KMS-11 (cell line): ENCODE results near the gene SUGP2.

Experiments used
- H2AFZ ChIP-seq: fragments of 200-600 bp; sonication (generic); 2 replicates; pipeline ENCODE4 v1.6.1; 2016; ENCODE audit warnings: antibody characterized with exemption, mixed run types, low read depth
- H3K27ac ChIP-seq: fragments of 200-600 bp; sonication (generic); 2 replicates; pipeline ENCODE4 v1.6.1; 2016; ENCODE audit warnings: mild to moderate bottlenecking, mixed run types
- H3K27me3 ChIP-seq: fragments of 200-600 bp; sonication (generic); 2 replicates; pipeline ENCODE4 v1.6.1; 2017; ENCODE audit warnings: mild to moderate bottlenecking, low read depth, mixed run types, moderate library complexity; ENCODE audit not compliant: insufficient read depth
- H3K36me3 ChIP-seq: fragments of 200-600 bp; sonication (generic); 2 replicates; pipeline ENCODE4 v1.6.1; 2017; ENCODE audit warnings: mild to moderate bottlenecking, mixed run types; ENCODE audit not compliant: insufficient read depth
- H3K4me1 ChIP-seq: fragments of 200-600 bp; sonication (generic); 2 replicates; pipeline ENCODE4 v1.6.1; 2016; ENCODE audit warnings: mild to moderate bottlenecking, low read depth, mixed run types; ENCODE audit not compliant: poor library complexity, severe bottlenecking
- H3K4me2 ChIP-seq: fragments of 200-600 bp; sonication (generic); 2 replicates; pipeline ENCODE4 v1.7.0; 2016; ENCODE audit warnings: mild to moderate bottlenecking, mixed run types
- H3K4me3 ChIP-seq: fragments of 200-600 bp; sonication (generic); IDR thresholded peaks from 2 replicates; pipeline ENCODE4 v1.6.1; 2017; ENCODE audit warnings: low read depth, low read length, mixed read lengths; ENCODE audit not compliant: insufficient read depth
- H3K79me2 ChIP-seq: fragments of 200-600 bp; sonication (generic); 2 replicates; pipeline ENCODE4 v1.6.1; 2016; ENCODE audit warnings: low read depth, mixed run types; ENCODE audit not compliant: insufficient read depth
- H3K9ac ChIP-seq: fragments of 200-600 bp; sonication (generic); 2 replicates; pipeline ENCODE4 v1.6.1; 2016; ENCODE audit warnings: mild to moderate bottlenecking, mixed run types
- H4K20me1 ChIP-seq: fragments of 200-600 bp; sonication (generic); 2 replicates; pipeline ENCODE4 v1.6.1; 2016; ENCODE audit warnings: mild to moderate bottlenecking, mixed run types; ENCODE audit not compliant: insufficient read depth
- TF ChIP-seq, protein P1 (sequence below): fragments of 200-600 bp; sonication (generic); conservative IDR thresholded peaks from 2 replicates; pipeline ENCODE4 v1.6.1; 2017; ENCODE audit warnings: low read depth, mild to moderate bottlenecking, antibody characterized with exemption, low read length, moderate library complexity, mixed read lengths

The SUGP2 gene

DNA sequence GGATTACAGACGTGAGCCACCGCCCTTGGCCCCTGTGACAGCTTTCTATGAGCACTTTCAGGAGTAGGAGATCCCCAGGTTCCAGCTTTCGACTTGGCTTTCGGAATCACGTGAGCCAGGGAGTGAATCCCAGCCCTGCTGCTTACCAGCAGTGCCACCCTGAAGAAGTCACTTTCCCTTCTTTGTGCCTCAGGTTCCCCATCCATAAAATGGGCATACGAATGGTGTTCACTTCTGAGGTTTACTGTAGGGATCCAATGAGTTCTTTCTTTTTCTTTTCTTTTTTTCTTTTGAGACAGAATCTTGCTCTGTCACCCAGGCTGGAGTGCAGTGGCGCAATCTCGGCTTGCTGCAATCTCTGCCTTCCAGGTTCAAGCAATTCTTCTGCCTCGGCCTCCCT, 88.0 kb downstream of the SUGP2 start:
- TF ChIP-seq, protein P1, sequence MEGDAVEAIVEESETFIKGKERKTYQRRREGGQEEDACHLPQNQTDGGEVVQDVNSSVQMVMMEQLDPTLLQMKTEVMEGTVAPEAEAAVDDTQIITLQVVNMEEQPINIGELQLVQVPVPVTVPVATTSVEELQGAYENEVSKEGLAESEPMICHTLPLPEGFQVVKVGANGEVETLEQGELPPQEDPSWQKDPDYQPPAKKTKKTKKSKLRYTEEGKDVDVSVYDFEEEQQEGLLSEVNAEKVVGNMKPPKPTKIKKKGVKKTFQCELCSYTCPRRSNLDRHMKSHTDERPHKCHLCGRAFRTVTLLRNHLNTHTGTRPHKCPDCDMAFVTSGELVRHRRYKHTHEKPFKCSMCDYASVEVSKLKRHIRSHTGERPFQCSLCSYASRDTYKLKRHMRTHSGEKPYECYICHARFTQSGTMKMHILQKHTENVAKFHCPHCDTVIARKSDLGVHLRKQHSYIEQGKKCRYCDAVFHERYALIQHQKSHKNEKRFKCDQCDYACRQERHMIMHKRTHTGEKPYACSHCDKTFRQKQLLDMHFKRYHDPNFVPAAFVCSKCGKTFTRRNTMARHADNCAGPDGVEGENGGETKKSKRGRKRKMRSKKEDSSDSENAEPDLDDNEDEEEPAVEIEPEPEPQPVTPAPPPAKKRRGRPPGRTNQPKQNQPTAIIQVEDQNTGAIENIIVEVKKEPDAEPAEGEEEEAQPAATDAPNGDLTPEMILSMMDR = no peak
- H2AFZ ChIP-seq = no peak overlapping the region
- no peaks in the 10 kb centered on the region for H3K79me2 ChIP-seq
- no peaks in the 10 kb centered on the region for H4K20me1 ChIP-seq
- H3K4me3 ChIP-seq = no peak overlapping the region
- H3K4me2 ChIP-seq = no peak overlapping the region
- no peak overlapping the region for H3K9ac ChIP-seq
- no peak overlapping the region for H3K27ac ChIP-seq
- H3K36me3 ChIP-seq = no peaks in the 10 kb centered on the region
- H3K4me1 ChIP-seq = peaks cover 40% of the 10 kb centered on the region
- H3K27me3 ChIP-seq = no peaks in the 10 kb centered on the region

DNA sequence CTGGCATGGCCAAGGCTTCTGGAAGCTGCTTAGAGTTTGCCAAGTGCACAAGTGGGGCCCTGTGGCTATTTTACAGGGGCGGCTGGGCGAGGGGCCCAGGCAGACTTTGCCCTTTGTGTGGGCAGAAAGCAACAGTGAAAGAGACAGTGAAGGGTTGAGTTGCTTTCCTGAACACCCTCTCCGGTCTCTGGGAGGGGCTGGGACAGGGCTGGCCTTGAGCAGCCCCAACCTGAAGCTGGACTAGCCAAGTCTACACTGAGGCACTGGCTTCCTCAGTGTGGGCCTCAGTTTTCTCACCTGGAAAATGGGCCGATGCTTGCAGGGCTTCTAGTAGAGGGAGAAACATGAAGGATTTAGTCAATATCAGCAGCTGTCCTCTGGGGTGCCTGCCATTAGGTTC, 89.9 kb downstream of the SUGP2 start:
- Histone ChIP-seq H3K9ac (no peak overlapping the region), H3K4me2 (no peak overlapping the region), H3K27me3 (no peaks in the 10 kb centered on the region), H3K27ac (no peak overlapping the region), H3K4me1 (peaks cover 32% of the 10 kb centered on the region), H3K4me3 (no peak overlapping the region), H3K36me3 (no peaks in the 10 kb centered on the region), H2AFZ (no peak overlapping the region), H3K79me2 (no peaks in the 10 kb centered on the region), H4K20me1 (no peaks in the 10 kb centered on the region)
- TF ChIP-seq, protein P1 = no peak

DNA sequence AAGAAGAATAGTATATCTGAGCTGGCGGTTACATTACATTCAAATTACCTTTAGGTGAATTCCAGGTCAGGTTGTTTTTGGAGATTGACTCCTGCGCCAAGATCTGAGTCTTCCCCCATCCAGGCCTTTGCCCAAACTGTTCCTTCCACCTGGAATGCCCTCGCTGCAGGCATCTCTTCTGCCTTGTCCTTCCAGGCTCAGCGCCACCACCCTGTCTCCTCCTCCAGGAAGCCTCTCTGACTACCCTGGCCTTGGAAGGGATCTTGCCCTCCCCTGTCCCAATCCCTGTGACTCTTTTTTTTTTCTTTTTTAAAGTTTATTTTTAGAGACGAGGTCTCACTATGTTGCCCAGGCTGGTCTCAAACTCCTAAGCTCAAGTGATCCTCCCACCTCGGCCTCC, 90.6 kb downstream of the SUGP2 start:
- no peak overlapping the region for H2AFZ ChIP-seq
- H3K4me3 ChIP-seq = no peak overlapping the region
- H3K27ac ChIP-seq = no peak overlapping the region
- H3K9ac ChIP-seq = no peak overlapping the region
- no peak overlapping the region for H3K4me2 ChIP-seq
- no peaks in the 10 kb centered on the region for H3K27me3 ChIP-seq
- TF ChIP-seq, protein P1 = no peak
- no peaks in the 10 kb centered on the region for H3K79me2 ChIP-seq
- no peaks in the 10 kb centered on the region for H4K20me1 ChIP-seq
- H3K4me1 ChIP-seq = peaks cover 26% of the 10 kb centered on the region
- no peaks in the 10 kb centered on the region for H3K36me3 ChIP-seq

DNA sequence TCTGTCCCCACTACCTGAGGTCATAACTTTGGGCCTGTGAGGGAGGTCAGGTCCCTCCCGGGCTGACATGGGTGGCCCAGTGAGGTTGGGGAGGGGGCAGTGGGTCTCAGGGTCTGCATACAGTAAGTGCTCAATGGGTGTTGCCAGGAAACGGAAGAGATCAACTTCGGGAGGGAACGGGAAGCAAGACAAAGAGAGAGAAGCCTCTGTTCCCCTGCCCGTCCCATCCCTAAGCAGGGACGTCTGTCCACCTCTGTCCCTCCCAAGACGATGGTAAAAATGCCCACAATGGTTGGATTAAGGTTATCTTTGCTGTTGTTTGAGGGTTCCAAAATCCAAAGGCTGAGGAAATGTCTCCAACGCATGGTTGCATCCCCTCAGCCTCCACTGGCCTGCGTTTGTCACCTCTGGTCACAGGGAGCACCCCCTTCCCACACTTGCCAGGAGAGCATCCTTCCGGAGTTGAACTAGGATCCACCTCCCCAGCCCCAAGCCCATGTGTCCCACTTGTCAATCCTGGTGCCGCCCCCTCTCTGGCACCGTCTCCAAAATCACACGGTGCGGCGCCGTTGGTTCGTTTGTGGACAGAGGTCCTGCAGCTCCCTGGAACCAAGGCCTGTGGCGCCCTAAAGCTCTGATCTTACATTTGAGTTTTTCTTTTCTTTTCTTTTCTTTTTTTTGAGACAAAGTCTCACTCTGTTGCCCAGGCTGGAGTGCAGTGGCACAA, 91.5 kb downstream of the SUGP2 start:
- no peak overlapping the region for H3K27ac ChIP-seq
- peaks cover 18% of the 10 kb centered on the region for H3K4me1 ChIP-seq
- H3K27me3 ChIP-seq = no peaks in the 10 kb centered on the region
- no peak overlapping the region for H3K4me2 ChIP-seq
- H4K20me1 ChIP-seq = no peaks in the 10 kb centered on the region
- TF ChIP-seq, protein P1 = no peak
- no peak overlapping the region for H2AFZ ChIP-seq
- no peak overlapping the region for H3K9ac ChIP-seq
- no peaks in the 10 kb centered on the region for H3K79me2 ChIP-seq
- no peak overlapping the region for H3K4me3 ChIP-seq
- H3K36me3 ChIP-seq = no peaks in the 10 kb centered on the region
